ENCODE results near the gene HMX1. TPM values are rescaled to one million over a fixed set of nuclear protein-coding genes. Genes with fewer than 3 reads are reported as not detected.

The HMX1 gene
- total RNA-seq, 8 experiments from 2014 or later = 0.13 to 4.4 (median 0.43) TPM; not detected in 3

- 49 to 68% (median 55%) methylated on average over 2 to 9 of the region's 15 CpGs; no CpG with 5 or more reads in 4 of the 10 experiments for WGBS, 10 experiments
- no peak overlapping the region for H3K4me3 ChIP-seq
- no peaks in the 10 kb centered on the region for H3K4me1 ChIP-seq (replicated peaks in 1 of 2)
- no peak for ATAC-seq (replicated peaks in 6 of 8)
- H3K27ac ChIP-seq = no peak overlapping the region
- in situ Hi-C loops (cut with MboI; ENCODE audit: low pct_unique_long_range_greater_than_20kb in 2 of 9, low sequenced_read_pairs in 9 of 9, unreplicated experiment in 9 of 9) = loop anchor here in 1 of 9 experiments (25.0 kb wide), 1 partner anchor 227 kb away; no protein-coding TSS in a partner anchor
These were observed 42.3 kb upstream of the HMX1 start for GRCh38 chr4:8913858-8914460.

GRCh38 chr4:8913121-8913857 is 41.6 kb upstream of the HMX1 start:
- no peak for ATAC-seq (replicated peaks in 6 of 8)
- H3K4me3 ChIP-seq = no peak overlapping the region
- in situ Hi-C loops (cut with MboI; ENCODE audit: low pct_unique_long_range_greater_than_20kb in 2 of 9, low sequenced_read_pairs in 9 of 9, unreplicated experiment in 9 of 9) = loop anchor here in 1 of 9 experiments (25.0 kb wide), 1 partner anchor 226 kb away; no protein-coding TSS in a partner anchor
- no peak overlapping the region for H3K27ac ChIP-seq
- no peaks in the 10 kb centered on the region for H3K4me1 ChIP-seq (replicated peaks in 1 of 2)
- WGBS, 10 experiments = 13 to 60% (median 52%) methylated on average over 1 to 12 of the region's 24 CpGs; no CpG with 5 or more reads in 5 of the 10 experiments

- 20 to 80% (median 33%) methylated on average over 1 to 3 of the region's 6 CpGs; no CpG with 5 or more reads in 5 of the 10 experiments for WGBS, 10 experiments
These were observed 40.9 kb upstream of the HMX1 start for GRCh38 chr4:8912506-8912905.

GRCh38 chr4:8912089-8912455 is 40.4 kb upstream of the HMX1 start:
- Histone ChIP-seq H3K4me3 (no peak overlapping the region), H3K27ac (no peak overlapping the region), H3K4me1 (replicated peaks in 1 of 2) (no peaks in the 10 kb centered on the region)
- in situ Hi-C loops (cut with MboI; ENCODE audit: low pct_unique_long_range_greater_than_20kb in 2 of 9, low sequenced_read_pairs in 9 of 9, unreplicated experiment in 9 of 9) = loop anchor here in 1 of 9 experiments (25.0 kb wide), 1 partner anchor 225 kb away; no protein-coding TSS in a partner anchor
- WGBS, 10 experiments = 0 to 82% (median 28%) methylated on average over 1 to 5 of the region's 5 CpGs; no CpG with 5 or more reads in 3 of the 10 experiments
- ATAC-seq (replicated peaks in 6 of 8) = no peak

More at GRCh38 chr4:8912506-8912905, 40.9 kb upstream of the HMX1 start:
- no peak for ATAC-seq (replicated peaks in 6 of 8)
- H3K4me3 ChIP-seq = no peak overlapping the region
- H3K4me1 ChIP-seq (replicated peaks in 1 of 2) = no peaks in the 10 kb centered on the region
- H3K27ac ChIP-seq = no peak overlapping the region
- in situ Hi-C loops (cut with MboI; ENCODE audit: low pct_unique_long_range_greater_than_20kb in 2 of 9, low sequenced_read_pairs in 9 of 9, unreplicated experiment in 9 of 9) = loop anchor here in 1 of 9 experiments (25.0 kb wide), 1 partner anchor 225 kb away; no protein-coding TSS in a partner anchor

GRCh38 chr4:8911316-8912088 is 39.9 kb upstream of the HMX1 start:
- no peak overlapping the region for H3K27ac ChIP-seq
- peak in 3 of 8 experiments; percentile 45 to 80 (median 67) for ATAC-seq (replicated peaks in 6 of 8)
- H3K4me3 ChIP-seq = no peak overlapping the region
- no peaks in the 10 kb centered on the region for H3K4me1 ChIP-seq (replicated peaks in 1 of 2)
- WGBS, 10 experiments = 2 to 100% (median 74%) methylated on average over 2 to 7 of the region's 31 CpGs; no CpG with 5 or more reads in 4 of the 10 experiments
- in situ Hi-C loops (cut with MboI; ENCODE audit: low pct_unique_long_range_greater_than_20kb in 2 of 9, low sequenced_read_pairs in 9 of 9, unreplicated experiment in 9 of 9) = loop anchor here in 1 of 9 experiments (25.0 kb wide), 1 partner anchor 224 kb away; no protein-coding TSS in a partner anchor

- Histone ChIP-seq H3K4me1 (replicated peaks in 1 of 2) (no peaks in the 10 kb centered on the region), H3K27ac (no peak overlapping the region), H3K4me3 (no peak overlapping the region)
- in situ Hi-C loops (cut with MboI; ENCODE audit: low pct_unique_long_range_greater_than_20kb in 2 of 9, low sequenced_read_pairs in 9 of 9, unreplicated experiment in 9 of 9) = loop anchor here in 1 of 9 experiments (25.0 kb wide), 1 partner anchor 224 kb away; no protein-coding TSS in a partner anchor
- 20 to 67% (median 33%) methylated on average over 1 to 5 of the region's 15 CpGs; no CpG with 5 or more reads in 5 of the 10 experiments for WGBS, 10 experiments
- ATAC-seq (replicated peaks in 6 of 8) = no peak
These were observed 39.2 kb upstream of the HMX1 start for GRCh38 chr4:8910822-8911315.

GRCh38 chr4:8910100-8910821 is 38.6 kb upstream of the HMX1 start:
- in situ Hi-C loops (cut with MboI; ENCODE audit: low pct_unique_long_range_greater_than_20kb in 2 of 9, low sequenced_read_pairs in 9 of 9, unreplicated experiment in 9 of 9) = loop anchor here in 1 of 9 experiments (25.0 kb wide), 1 partner anchor 223 kb away; no protein-coding TSS in a partner anchor
- Histone ChIP-seq H3K27ac (no peak overlapping the region), H3K4me3 (no peak overlapping the region), H3K4me1 (replicated peaks in 1 of 2) (no peaks in the 10 kb centered on the region)
- WGBS, 10 experiments = 27 to 100% (median 70%) methylated on average over 2 to 5 of the region's 30 CpGs; no CpG with 5 or more reads in 5 of the 10 experiments
- no peak for ATAC-seq (replicated peaks in 6 of 8)

GRCh38 chr4:8909548-8909947 is 37.9 kb upstream of the HMX1 start:
- peak in 1 of 8 experiments; percentile 39 for ATAC-seq (replicated peaks in 6 of 8)
- 24 to 90% (median 52%) methylated on average over 2 to 9 of the region's 9 CpGs; no CpG with 5 or more reads in 4 of the 10 experiments for WGBS, 10 experiments
- H3K4me1 ChIP-seq (replicated peaks in 1 of 2) = no peaks in the 10 kb centered on the region
- H3K4me3 ChIP-seq = no peak overlapping the region
- in situ Hi-C loops (cut with MboI; ENCODE audit: low pct_unique_long_range_greater_than_20kb in 2 of 9, low sequenced_read_pairs in 9 of 9, unreplicated experiment in 9 of 9) = loop anchor here in 1 of 9 experiments (25.0 kb wide), 1 partner anchor 222 kb away; no protein-coding TSS in a partner anchor
- H3K27ac ChIP-seq = no peak overlapping the region

GRCh38 chr4:8908206-8908893 is 36.7 kb upstream of the HMX1 start:
- ATAC-seq (replicated peaks in 6 of 8) = no peak
- 40 to 93% (median 65%) methylated on average over 2 to 18 of the region's 34 CpGs; no CpG with 5 or more reads in 3 of the 10 experiments for WGBS, 10 experiments
- H3K4me3 ChIP-seq = no peak overlapping the region
- H3K27ac ChIP-seq = no peak overlapping the region
- in situ Hi-C loops (cut with MboI; ENCODE audit: low pct_unique_long_range_greater_than_20kb in 2 of 9, low sequenced_read_pairs in 9 of 9, unreplicated experiment in 9 of 9) = loop anchor here in 1 of 9 experiments (25.0 kb wide), 1 partner anchor 221 kb away; no protein-coding TSS in a partner anchor
- no peaks in the 10 kb centered on the region for H3K4me1 ChIP-seq (replicated peaks in 1 of 2)

GRCh38 chr4:8907596-8908205 is 36.1 kb upstream of the HMX1 start:
- in situ Hi-C loops (cut with MboI; ENCODE audit: low pct_unique_long_range_greater_than_20kb in 2 of 9, low sequenced_read_pairs in 9 of 9, unreplicated experiment in 9 of 9) = loop anchor here in 1 of 9 experiments (25.0 kb wide), 1 partner anchor 220 kb away; no protein-coding TSS in a partner anchor
- 0 to 69% (median 20%) methylated on average over 1 to 9 of the region's 14 CpGs; no CpG with 5 or more reads in 5 of the 10 experiments for WGBS, 10 experiments
- H3K4me3 ChIP-seq = no peak overlapping the region
- ATAC-seq (replicated peaks in 6 of 8) = no peak
- H3K4me1 ChIP-seq (replicated peaks in 1 of 2) = no peaks in the 10 kb centered on the region
- no peak overlapping the region for H3K27ac ChIP-seq

Data from motor neuron (in vitro differentiated cells).